ENCODE measurements around the gene NEDD4L.

NEDD4L gene

DNA sequence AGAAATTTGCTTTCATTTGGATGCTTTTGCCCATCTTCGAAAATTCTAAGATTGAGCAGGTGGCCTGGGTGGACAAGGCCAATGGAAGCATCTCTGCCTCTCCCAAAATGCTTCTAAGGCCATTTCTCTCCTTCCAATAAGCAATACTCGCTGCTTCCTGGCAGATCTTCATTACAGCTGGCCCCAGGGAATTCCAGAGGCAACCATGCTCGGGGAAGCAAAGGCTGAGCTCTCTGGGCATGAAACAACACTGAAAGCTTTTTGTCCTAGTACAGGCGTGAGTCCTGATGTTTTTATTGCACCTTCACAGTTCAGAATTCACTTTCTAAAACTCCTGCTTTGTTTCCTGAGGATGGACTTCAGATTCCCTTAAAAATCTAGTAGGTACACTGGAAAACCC, 11.8 kb upstream of the NEDD4L start:
- H3K9ac ChIP-seq (ENCODE audit: low read depth, low read length, poor library complexity), result no peak overlapping the region
- H3K36me3 ChIP-seq (replicated peaks in 1 of 2; ENCODE audit: control insufficient read depth in 2 of 2, insufficient read depth in 2 of 2, low read length in 2 of 2), result no peaks in the 10 kb centered on the region
- H3K4ac ChIP-seq (ENCODE audit: low read length), result no peak overlapping the region
- H3K23ac ChIP-seq (ENCODE audit: low read depth, low read length, poor library complexity), result no peak overlapping the region
- no peak overlapping the region for H3K4me3 ChIP-seq (ENCODE audit: low read length in 2 of 2)
- H3K4me1 ChIP-seq (ENCODE audit: control insufficient read depth in 2 of 2, insufficient read depth in 1 of 2, low read depth in 1 of 2, low read length in 2 of 2), result peaks cover 0 to 2% of the 10 kb centered on the region in 2 donors
- H2AK5ac ChIP-seq (ENCODE audit: low read depth, low read length), result no peak overlapping the region
- DNase-seq (ENCODE audit: low spot score), result no peak
- no peak overlapping the region for H3K4me2 ChIP-seq (ENCODE audit: insufficient read depth, low read length, poor library complexity, severe bottlenecking)
- H3K14ac ChIP-seq (ENCODE audit: low read length), result no peak overlapping the region
- H3K27ac ChIP-seq (replicated peaks; ENCODE audit: low read length), result no peak overlapping the region
- H3K18ac ChIP-seq (ENCODE audit: low read length), result no peak overlapping the region
- no peak overlapping the region for H2AFZ ChIP-seq (ENCODE audit: low read length)
- H2BK15ac ChIP-seq (ENCODE audit: low read length), result no peak overlapping the region
- H2BK12ac ChIP-seq (ENCODE audit: low read length), result no peak overlapping the region
- H4K91ac ChIP-seq (ENCODE audit: low read depth, low read length, poor library complexity), result no peak overlapping the region
- no CpG with 5 or more reads among the region's 4 CpGs for WGBS, 2 donors (ENCODE audit: extremely low coverage in 2 of 2, insufficient read length in 2 of 2, insufficient replicate concordance in 1 of 2)
- H3K27me3 ChIP-seq (ENCODE audit: control insufficient read depth in 3 of 3, insufficient read depth in 3 of 3, low read depth in 1 of 3, low read length in 3 of 3), result peaks cover 0 to 20% (median 0%) of the 10 kb centered on the region in 3 experiments
- H2BK5ac ChIP-seq (ENCODE audit: low read length), result no peak overlapping the region
- H2BK120ac ChIP-seq (ENCODE audit: low read depth, low read length), result no peak overlapping the region
- no peak overlapping the region for H4K8ac ChIP-seq (ENCODE audit: low read depth, low read length)
- no peaks in the 10 kb centered on the region for H3K9me3 ChIP-seq (replicated peaks in 1 of 2; ENCODE audit: control insufficient read depth in 2 of 2, insufficient read depth in 1 of 2, low read depth in 1 of 2, low read length in 2 of 2)
- H3K79me1 ChIP-seq (ENCODE audit: low read depth, low read length), result no peaks in the 10 kb centered on the region

DNA sequence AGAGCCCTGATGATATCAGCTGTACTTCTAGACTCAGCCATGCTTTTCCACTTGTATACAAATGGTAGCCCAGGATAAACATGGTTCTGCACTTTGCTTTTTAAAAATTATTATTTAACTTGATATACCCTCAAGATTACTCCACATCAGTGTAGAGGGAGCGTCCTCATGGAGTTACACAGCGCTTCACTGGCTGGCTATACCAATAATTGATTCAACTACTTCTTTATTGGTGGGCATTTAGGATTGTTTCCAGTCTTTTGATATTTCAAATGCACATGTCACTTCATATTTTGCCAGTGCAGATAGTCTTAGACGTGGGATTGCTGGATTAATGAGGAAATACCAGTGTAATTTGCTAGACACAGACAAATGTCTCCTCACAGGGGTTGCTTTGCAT, 10.8 kb upstream of the NEDD4L start:
- no peak overlapping the region for H3K18ac ChIP-seq (ENCODE audit: low read length)
- no peaks in the 10 kb centered on the region for H3K4me1 ChIP-seq (ENCODE audit: control insufficient read depth in 2 of 2, insufficient read depth in 1 of 2, low read depth in 1 of 2, low read length in 2 of 2)
- peaks cover 0 to 23% (median 0%) of the 10 kb centered on the region in 3 experiments for H3K27me3 ChIP-seq (ENCODE audit: control insufficient read depth in 3 of 3, insufficient read depth in 3 of 3, low read depth in 1 of 3, low read length in 3 of 3)
- no peak overlapping the region for H2BK5ac ChIP-seq (ENCODE audit: low read length)
- H2BK120ac ChIP-seq (ENCODE audit: low read depth, low read length), result no peak overlapping the region
- H3K27ac ChIP-seq (replicated peaks; ENCODE audit: low read length), result no peak overlapping the region
- H2BK15ac ChIP-seq (ENCODE audit: low read length), result no peak overlapping the region
- no peak overlapping the region for H3K4ac ChIP-seq (ENCODE audit: low read length)
- DNase-seq (ENCODE audit: low spot score), result no peak
- H2AFZ ChIP-seq (ENCODE audit: low read length), result no peak overlapping the region
- no peaks in the 10 kb centered on the region for H3K9me3 ChIP-seq (replicated peaks in 1 of 2; ENCODE audit: control insufficient read depth in 2 of 2, insufficient read depth in 1 of 2, low read depth in 1 of 2, low read length in 2 of 2)
- no peak overlapping the region for H3K9ac ChIP-seq (ENCODE audit: low read depth, low read length, poor library complexity)
- WGBS, 2 donors (ENCODE audit: extremely low coverage in 2 of 2, insufficient read length in 2 of 2, insufficient replicate concordance in 1 of 2), result no CpG with 5 or more reads among the region's 3 CpGs
- H3K4me2 ChIP-seq (ENCODE audit: insufficient read depth, low read length, poor library complexity, severe bottlenecking), result no peak overlapping the region
- H3K4me3 ChIP-seq (ENCODE audit: low read length in 2 of 2), result no peak overlapping the region
- H2BK12ac ChIP-seq (ENCODE audit: low read length), result no peak overlapping the region
- no peak overlapping the region for H3K14ac ChIP-seq (ENCODE audit: low read length)
- H4K8ac ChIP-seq (ENCODE audit: low read depth, low read length), result no peak overlapping the region
- no peaks in the 10 kb centered on the region for H3K36me3 ChIP-seq (replicated peaks in 1 of 2; ENCODE audit: control insufficient read depth in 2 of 2, insufficient read depth in 2 of 2, low read length in 2 of 2)
- H4K91ac ChIP-seq (ENCODE audit: low read depth, low read length, poor library complexity), result no peak overlapping the region
- H2AK5ac ChIP-seq (ENCODE audit: low read depth, low read length), result no peak overlapping the region
- no peaks in the 10 kb centered on the region for H3K79me1 ChIP-seq (ENCODE audit: low read depth, low read length)
- H3K23ac ChIP-seq (ENCODE audit: low read depth, low read length, poor library complexity), result no peak overlapping the region

DNA sequence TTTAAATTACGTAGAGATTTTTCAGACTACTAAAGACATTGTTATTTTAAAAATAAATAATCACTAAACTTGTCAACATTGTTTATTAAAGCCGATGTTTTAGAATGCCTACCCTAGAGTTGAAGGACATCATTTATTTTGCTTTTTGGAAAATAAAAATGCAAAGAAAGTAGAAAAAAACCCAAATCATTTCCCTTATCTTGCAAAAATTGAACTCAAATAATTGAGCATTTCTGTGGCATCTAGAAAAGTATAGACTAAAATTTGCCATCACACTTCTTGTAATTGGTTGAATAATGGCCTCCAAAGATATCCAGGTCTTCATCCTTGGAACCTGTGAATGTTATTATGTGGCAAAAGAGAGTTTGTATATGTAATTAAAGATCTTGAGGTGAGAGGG, 9.7 kb upstream of the NEDD4L start:
- Histone ChIP-seq H4K8ac (ENCODE audit: low read depth, low read length) (no peak overlapping the region), H3K79me1 (ENCODE audit: low read depth, low read length) (no peaks in the 10 kb centered on the region), H3K4me1 (ENCODE audit: control insufficient read depth in 2 of 2, insufficient read depth in 1 of 2, low read depth in 1 of 2, low read length in 2 of 2) (no peaks in the 10 kb centered on the region), H3K4me2 (ENCODE audit: insufficient read depth, low read length, poor library complexity, severe bottlenecking) (no peak overlapping the region), H3K4me3 (ENCODE audit: low read length in 2 of 2) (no peak overlapping the region), H2BK5ac (ENCODE audit: low read length) (no peak overlapping the region), H3K4ac (ENCODE audit: low read length) (no peak overlapping the region), H2BK15ac (ENCODE audit: low read length) (no peak overlapping the region), H3K9ac (ENCODE audit: low read depth, low read length, poor library complexity) (no peak overlapping the region), H3K27ac (replicated peaks; ENCODE audit: low read length) (no peak overlapping the region), H2AFZ (ENCODE audit: low read length) (no peak overlapping the region), H3K27me3 (ENCODE audit: control insufficient read depth in 3 of 3, insufficient read depth in 3 of 3, low read depth in 1 of 3, low read length in 3 of 3) (peaks cover 0 to 23% (median 0%) of the 10 kb centered on the region in 3 experiments), H3K9me3 (replicated peaks in 1 of 2; ENCODE audit: control insufficient read depth in 2 of 2, insufficient read depth in 1 of 2, low read depth in 1 of 2, low read length in 2 of 2) (no peaks in the 10 kb centered on the region), H3K14ac (ENCODE audit: low read length) (no peak overlapping the region), H4K91ac (ENCODE audit: low read depth, low read length, poor library complexity) (no peak overlapping the region), H3K18ac (ENCODE audit: low read length) (no peak overlapping the region), H2BK120ac (ENCODE audit: low read depth, low read length) (no peak overlapping the region), H2BK12ac (ENCODE audit: low read length) (no peak overlapping the region), H3K23ac (ENCODE audit: low read depth, low read length, poor library complexity) (no peak overlapping the region), H2AK5ac (ENCODE audit: low read depth, low read length) (no peak overlapping the region), H3K36me3 (replicated peaks in 1 of 2; ENCODE audit: control insufficient read depth in 2 of 2, insufficient read depth in 2 of 2, low read length in 2 of 2) (no peaks in the 10 kb centered on the region)
- DNase-seq (ENCODE audit: low spot score), result no peak
- no CpG with 5 or more reads among the region's 2 CpGs for WGBS, 2 donors (ENCODE audit: extremely low coverage in 2 of 2, insufficient read length in 2 of 2, insufficient replicate concordance in 1 of 2)

DNA sequence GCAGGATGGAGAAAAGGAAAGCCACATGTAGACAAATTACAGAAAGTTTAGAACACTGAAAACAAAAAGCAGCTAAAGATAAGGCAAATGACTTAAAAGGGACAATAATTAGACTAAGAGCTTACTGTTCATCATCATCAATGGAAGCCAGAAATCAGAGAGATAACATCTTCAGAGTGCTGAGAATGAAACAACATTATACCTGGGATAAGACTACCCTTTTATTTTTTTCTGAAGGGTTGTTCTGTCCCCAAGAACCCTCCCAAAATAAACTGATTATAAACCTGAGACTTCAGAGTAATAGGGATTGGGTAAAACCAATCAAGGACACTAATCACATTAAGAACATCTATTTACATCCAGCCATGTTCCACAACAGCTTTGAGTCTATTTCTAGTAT, 6.9 kb upstream of the NEDD4L start:
- no peak for DNase-seq (ENCODE audit: low spot score)
- Histone ChIP-seq H2BK15ac (ENCODE audit: low read length) (no peak overlapping the region), H2AFZ (ENCODE audit: low read length) (no peak overlapping the region), H3K9me3 (replicated peaks in 1 of 2; ENCODE audit: control insufficient read depth in 2 of 2, insufficient read depth in 1 of 2, low read depth in 1 of 2, low read length in 2 of 2) (no peaks in the 10 kb centered on the region), H2BK12ac (ENCODE audit: low read length) (no peak overlapping the region), H2BK5ac (ENCODE audit: low read length) (no peak overlapping the region), H3K4me1 (ENCODE audit: control insufficient read depth in 2 of 2, insufficient read depth in 1 of 2, low read depth in 1 of 2, low read length in 2 of 2) (no peaks in the 10 kb centered on the region), H3K4me2 (ENCODE audit: insufficient read depth, low read length, poor library complexity, severe bottlenecking) (no peak overlapping the region), H3K27ac (replicated peaks; ENCODE audit: low read length) (no peak overlapping the region), H2AK5ac (ENCODE audit: low read depth, low read length) (no peak overlapping the region), H3K4ac (ENCODE audit: low read length) (no peak overlapping the region), H3K4me3 (ENCODE audit: low read length in 2 of 2) (no peak overlapping the region), H4K91ac (ENCODE audit: low read depth, low read length, poor library complexity) (no peak overlapping the region), H3K14ac (ENCODE audit: low read length) (no peak overlapping the region), H3K23ac (ENCODE audit: low read depth, low read length, poor library complexity) (no peak overlapping the region), H3K36me3 (replicated peaks in 1 of 2; ENCODE audit: control insufficient read depth in 2 of 2, insufficient read depth in 2 of 2, low read length in 2 of 2) (no peaks in the 10 kb centered on the region), H3K79me1 (ENCODE audit: low read depth, low read length) (no peaks in the 10 kb centered on the region), H3K27me3 (ENCODE audit: control insufficient read depth in 3 of 3, insufficient read depth in 3 of 3, low read depth in 1 of 3, low read length in 3 of 3) (peaks cover 0 to 23% (median 0%) of the 10 kb centered on the region in 3 experiments), H4K8ac (ENCODE audit: low read depth, low read length) (no peak overlapping the region), H3K18ac (ENCODE audit: low read length) (no peak overlapping the region), H2BK120ac (ENCODE audit: low read depth, low read length) (no peak overlapping the region), H3K9ac (ENCODE audit: low read depth, low read length, poor library complexity) (no peak overlapping the region)

Measured in neuronal stem cell (in vitro differentiated cells).